TTC549 (cell line): ENCODE measurements around the gene LRSAM1.

Source experiments
- FAIRE-seq: peaks from 2 replicates; lab custom pipeline; 2012; peaks lifted over from hg19 to GRCh38; lab: Jason Lieb, UNC

LRSAM1 gene

GRCh38 chr9:127426756-127427155 is 24.6 kb upstream of the LRSAM1 start:
- no peak for FAIRE-seq

DNA sequence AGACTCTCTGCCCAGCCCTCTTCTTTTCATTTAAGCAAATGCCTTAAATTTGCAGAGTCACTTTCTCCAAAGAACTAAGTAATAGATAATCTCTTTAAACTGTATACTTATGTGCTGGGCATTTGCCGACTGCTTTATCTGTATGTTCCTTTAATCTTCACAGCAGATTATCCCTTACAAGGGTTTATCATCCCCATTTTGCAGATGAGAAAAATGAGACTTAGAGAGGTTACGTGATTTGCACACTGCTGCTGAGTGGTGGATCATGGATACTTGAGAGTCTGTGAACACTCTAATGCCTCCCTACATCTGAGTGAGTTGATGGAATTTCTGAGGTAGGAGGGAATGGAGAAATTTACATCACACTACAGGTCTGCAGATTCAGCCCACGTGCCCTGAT is 23.0 kb upstream of the LRSAM1 start:
- no peak for FAIRE-seq

DNA sequence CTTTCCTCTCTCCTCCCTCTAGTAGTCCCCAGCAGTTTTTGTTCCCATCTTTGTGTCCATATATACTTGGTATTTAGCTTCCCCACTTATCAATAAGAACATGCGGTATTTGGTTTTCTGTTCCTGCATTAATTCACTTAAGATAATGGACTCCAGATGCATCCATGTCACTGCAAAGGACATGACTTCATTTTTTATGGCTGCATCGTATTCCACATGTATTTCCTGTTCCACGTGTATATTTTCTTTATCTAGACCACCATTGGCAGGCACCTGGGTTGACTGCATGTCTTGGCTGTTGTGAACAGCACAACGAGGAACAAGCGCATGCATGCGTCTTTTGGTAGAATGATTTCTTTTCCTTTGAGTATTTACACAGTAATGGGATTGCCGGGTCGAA is 20.9 kb upstream of the LRSAM1 start:
- FAIRE-seq = no peak

GRCh38 chr9:127437497-127438264 is 13.6 kb upstream of the LRSAM1 start:
- no peak for FAIRE-seq

DNA sequence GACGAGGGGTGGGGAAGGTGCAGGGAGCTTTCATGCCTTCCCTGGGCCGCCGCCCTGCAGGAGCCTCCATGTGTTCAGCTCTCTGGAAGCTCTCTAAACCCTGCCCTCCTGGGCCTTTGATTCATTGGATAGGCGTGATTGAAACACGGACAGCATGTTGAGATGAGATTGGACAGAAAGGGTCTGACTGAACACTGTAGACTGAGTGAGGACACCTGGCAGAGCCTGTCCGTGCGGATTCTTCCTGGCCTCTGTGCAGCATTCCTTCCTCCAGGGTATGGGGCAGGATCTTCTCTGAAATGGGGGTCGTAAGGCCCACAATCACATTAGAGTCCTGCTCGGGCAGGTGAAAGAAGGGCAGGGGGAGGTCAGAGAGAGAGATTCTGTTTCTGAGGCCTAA is 12.9 kb upstream of the LRSAM1 start:
- FAIRE-seq = no peak

DNA sequence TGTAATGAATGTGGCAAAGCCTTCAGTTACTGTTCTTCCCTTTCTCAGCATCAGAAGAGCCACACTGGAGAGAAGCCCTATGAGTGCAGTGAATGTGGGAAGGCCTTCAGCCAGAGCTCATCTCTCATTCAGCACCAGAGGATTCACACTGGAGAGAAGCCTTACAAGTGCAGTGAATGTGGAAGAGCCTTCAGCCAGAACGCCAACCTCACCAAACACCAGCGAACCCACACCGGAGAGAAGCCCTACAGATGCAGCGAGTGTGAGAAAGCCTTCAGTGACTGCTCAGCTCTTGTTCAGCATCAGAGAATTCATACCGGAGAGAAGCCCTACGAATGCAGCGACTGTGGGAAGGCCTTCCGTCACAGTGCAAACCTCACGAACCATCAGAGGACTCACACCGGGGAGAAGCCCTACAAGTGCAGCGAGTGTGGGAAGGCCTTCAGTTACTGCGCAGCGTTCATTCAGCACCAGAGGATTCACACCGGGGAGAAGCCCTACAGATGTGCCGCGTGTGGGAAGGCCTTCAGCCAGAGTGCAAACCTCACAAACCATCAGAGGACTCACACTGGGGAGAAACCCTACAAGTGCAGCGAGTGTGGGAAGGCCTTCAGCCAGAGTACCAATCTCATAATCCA is 6.9 kb upstream of the LRSAM1 start:
- no peak for FAIRE-seq

DNA sequence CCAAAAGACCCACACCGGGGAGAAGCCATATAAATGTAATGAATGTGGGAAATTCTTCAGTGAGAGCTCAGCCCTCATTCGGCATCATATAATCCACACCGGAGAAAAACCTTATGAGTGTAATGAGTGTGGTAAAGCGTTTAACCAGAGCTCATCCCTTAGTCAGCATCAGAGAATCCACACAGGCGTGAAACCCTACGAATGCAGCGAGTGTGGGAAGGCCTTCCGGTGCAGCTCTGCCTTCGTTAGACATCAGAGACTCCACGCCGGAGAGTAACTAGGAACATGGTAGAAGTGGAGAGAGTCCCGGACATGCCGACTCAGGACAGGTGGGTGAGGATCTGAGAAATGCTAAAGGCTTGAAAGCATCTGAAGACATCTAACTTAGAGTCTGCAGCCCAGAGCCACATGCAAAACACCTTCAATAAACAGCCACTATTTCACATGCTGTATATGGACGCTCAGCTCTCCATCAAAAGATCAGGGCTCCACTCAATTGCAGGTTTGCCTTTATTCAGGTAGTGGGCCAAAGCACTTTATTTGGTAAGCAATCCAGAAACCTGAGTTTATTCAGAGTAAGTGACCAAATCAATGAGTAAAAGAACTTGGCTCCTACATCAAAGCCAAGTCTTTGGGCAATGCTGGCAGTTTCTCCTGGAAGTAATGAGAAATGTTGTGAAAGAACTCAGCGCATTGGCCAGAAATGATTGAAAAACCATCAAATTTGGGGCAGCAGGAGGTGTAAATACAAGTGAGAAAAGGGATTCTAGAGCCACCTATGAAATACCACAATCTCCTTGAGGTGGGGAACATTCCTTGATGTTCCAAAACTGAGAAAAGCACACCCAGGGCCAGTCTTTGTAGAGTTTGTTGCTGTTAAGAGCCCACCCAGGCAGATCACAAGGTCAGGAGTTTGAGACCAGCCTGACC is 6.1 kb upstream of the LRSAM1 start:
- FAIRE-seq = no peak

GRCh38 chr9:127445851-127446712 is 5.2 kb upstream of the LRSAM1 start:
- no peak for FAIRE-seq

- no peak for FAIRE-seq
Observed at GRCh38 chr9:127446713-127447415, 4.4 kb upstream of the LRSAM1 start.

- FAIRE-seq = no peak
Observed at GRCh38 chr9:127447416-127448111, 3.7 kb upstream of the LRSAM1 start.

- FAIRE-seq = no peak
Observed at GRCh38 chr9:127448112-127448805, 3.1 kb upstream of the LRSAM1 start.

DNA sequence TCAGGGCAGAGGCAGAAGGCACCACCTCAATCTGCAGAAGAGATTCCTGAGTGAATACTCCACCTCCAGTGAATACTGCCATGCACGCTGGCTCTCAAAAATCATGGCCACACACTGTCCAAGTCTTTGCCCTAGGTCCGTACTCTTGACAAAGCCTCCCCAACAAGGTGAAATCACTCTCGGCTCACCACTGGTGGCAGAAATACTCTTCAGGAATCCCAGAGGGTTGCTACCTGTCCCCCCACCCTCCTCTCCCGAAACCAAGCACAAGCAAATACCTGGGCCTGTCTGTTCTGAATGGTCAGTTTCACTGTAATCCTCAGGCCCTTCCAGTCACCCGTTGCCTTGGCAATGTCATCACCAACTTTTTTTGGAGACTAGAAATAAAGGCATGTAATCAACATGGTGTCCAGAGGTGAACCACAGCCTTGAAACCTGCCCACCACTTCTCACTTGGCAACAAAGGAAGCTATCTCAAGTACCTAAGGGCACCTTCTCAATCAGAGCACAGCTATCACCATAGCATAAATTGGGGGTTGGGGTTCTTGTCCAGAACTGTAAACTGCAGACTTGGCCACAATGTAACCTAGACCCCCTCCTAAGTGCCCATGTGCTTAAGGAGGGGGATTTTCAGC is 1.9 kb upstream of the LRSAM1 start:
- no peak for FAIRE-seq

- no peak for FAIRE-seq
Observed at GRCh38 chr9:127450243-127450760, 1.0 kb upstream of the LRSAM1 start.

DNA sequence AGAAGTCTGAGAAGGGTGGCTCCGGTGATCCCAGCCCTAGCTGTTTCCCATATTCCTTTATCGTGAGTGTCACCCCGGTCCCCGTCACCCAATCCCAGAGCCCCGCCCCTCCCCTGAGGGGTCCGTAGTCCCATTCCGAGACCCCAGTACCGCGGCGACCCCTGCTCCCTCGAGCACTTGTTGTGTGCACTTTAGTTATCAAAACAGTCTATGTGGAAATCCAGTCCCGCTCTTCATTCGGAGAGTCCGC is 223 bp downstream of the LRSAM1 start:
- no peak for FAIRE-seq

- FAIRE-seq = no peak
Observed at GRCh38 chr9:127451858-127452656, 747 bp downstream of the LRSAM1 start.

DNA sequence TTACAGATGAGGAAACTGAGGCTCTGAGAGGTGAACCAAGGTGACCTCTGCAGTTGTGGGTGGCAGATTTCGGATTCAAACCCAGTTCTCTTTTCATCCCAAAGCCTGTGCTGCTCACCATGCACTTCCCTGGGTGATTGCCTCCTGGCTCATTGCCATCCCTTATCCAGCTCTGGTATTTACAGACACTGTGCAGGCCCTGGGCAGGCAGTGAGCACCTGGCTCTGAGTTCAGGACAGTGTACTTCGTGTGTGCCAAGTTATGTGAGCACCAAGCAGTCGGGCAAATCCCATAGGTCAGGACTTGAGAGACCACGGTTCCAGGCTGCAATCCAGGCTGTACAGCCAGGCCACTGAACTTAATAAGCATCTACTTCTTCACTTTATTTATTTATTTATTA is 1.4 kb downstream of the LRSAM1 start:
- no peak for FAIRE-seq

DNA sequence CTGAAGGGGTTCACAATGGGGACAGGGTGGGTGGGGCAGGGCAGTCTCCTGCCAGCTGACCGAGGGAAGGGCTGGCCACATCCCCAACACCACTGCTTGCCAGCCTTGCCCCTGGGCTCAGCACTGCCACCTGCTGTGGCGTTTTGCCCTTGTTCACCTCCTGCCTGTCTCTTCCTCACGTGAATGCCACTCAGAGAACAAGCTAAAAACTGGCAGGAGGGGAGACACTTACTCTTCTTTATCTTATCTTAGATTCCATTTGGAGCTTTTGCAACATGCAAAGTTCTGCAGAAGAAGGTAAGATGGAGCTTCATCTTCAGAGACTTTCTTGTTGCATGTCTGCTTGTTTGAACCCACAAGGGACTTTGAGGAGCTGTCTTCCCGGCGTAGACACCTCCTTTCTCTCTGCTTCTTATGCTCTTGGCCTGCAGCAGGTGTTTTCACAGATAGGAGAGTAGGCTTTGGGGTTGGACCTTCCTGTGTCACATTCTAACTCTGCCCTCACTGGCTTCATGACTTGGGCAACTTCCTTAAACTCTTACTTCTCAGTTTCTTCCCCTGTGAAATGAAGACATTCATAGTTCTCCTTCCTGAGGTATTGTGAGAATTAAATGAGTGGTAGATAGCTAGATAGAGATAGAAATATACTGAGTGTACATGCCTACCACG is 4.1 kb downstream of the LRSAM1 start:
- no peak for FAIRE-seq

DNA sequence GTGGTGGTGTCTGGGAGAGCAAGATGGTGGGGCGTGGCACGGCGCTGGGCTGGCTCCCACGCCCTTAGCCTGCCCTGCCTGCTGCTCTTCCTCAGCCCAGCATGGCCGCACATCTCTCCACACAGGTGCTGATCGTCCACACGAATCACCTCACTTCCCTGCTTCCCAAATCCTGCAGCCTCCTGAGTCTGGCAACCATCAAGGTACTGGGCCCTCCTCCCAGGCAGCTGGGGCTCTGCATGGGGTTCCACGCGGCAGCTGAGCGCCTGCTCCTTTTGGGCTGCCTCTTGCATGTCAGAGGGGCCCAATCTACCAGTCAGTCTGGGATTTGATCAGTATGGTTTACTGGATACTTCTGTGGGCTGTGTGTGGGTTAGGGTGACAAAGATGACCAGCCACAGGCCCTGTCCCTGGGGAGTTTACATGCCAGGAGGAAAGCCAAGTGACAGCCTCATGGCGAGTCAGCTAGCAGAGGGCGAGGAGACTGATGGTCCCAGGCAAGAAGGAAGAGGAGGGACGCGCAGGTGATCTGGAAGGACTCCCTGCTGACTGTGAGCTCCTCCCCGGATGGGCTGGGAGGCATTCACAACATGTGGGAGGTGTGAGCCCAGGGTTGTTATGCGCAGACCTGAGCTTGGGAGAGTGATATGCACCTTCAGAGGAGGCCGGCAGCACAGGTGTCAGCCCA is 6.0 kb downstream of the LRSAM1 start:
- no peak for FAIRE-seq
